H9 (cell line): Measurements from ENCODE around the gene TMA7. TPM values are rescaled to one million over a fixed set of nuclear protein-coding genes. Genes with fewer than 3 reads are reported as not detected.

Source experiments
- DNase-seq: peaks from one replicate; pipeline ENCODE4 v3.0.0-alpha.2; 2017
- H2AFZ ChIP-seq: one replicate; pipeline ENCODE4 v1.6.1; 2013; ENCODE audit warnings: mild to moderate bottlenecking, low read length, control low read depth, moderate library complexity
- H2AK5ac ChIP-seq: 2 replicates; pipeline ENCODE4 v1.6.1; 2013; ENCODE audit warnings: low read length, control low read depth, mixed read lengths; ENCODE audit not compliant: insufficient read length
- H2BK120ac ChIP-seq: one replicate; pipeline ENCODE4 v1.6.1; 2013; ENCODE audit warnings: low read depth, mild to moderate bottlenecking, low read length, control low read depth, inconsistent platforms; ENCODE audit not compliant: poor library complexity, severe bottlenecking
- H2BK12ac ChIP-seq: 2 replicates; pipeline ENCODE4 v1.6.1; 2013; ENCODE audit warnings: low read length, control low read depth, mixed read lengths, low read depth; ENCODE audit not compliant: insufficient read length
- H2BK15ac ChIP-seq: 2 replicates; pipeline ENCODE4 v1.6.1; 2013; ENCODE audit warnings: low read depth, low read length, control low read depth
- H2BK20ac ChIP-seq: one replicate; pipeline ENCODE4 v1.6.1; 2013; ENCODE audit warnings: low read depth, mild to moderate bottlenecking, low read length, control low read depth, inconsistent platforms; ENCODE audit not compliant: poor library complexity, severe bottlenecking
- H2BK5ac ChIP-seq: 2 replicates; pipeline ENCODE4 v1.6.1; 2013; ENCODE audit warnings: low read length, control low read depth, mixed read lengths; ENCODE audit not compliant: insufficient read length
- H3K14ac ChIP-seq: 2 replicates; pipeline ENCODE4 v1.6.1; 2013; ENCODE audit warnings: low read length, control low read depth; ENCODE audit not compliant: insufficient read depth
- H3K18ac ChIP-seq: 2 replicates; pipeline ENCODE4 v1.6.1; 2013; ENCODE audit warnings: low read depth, mild to moderate bottlenecking, mixed read lengths, low read length, control low read depth; ENCODE audit not compliant: insufficient read length
- H3K23ac ChIP-seq: 2 replicates; pipeline ENCODE4 v1.6.1; 2013; ENCODE audit warnings: low read length, control low read depth, mixed read lengths, low read depth; ENCODE audit not compliant: insufficient read length
- H3K23me2 ChIP-seq: 2 replicates; pipeline ENCODE4 v1.6.1; 2013; ENCODE audit warnings: low read depth, mild to moderate bottlenecking, mixed read lengths, low read length, control low read depth; ENCODE audit not compliant: insufficient read length, poor library complexity, severe bottlenecking
- H3K27ac ChIP-seq: 2 replicates; pipeline ENCODE4 v1.5.1; 2013; ENCODE audit warnings: low read length, control low read depth, mixed read lengths, low read depth; ENCODE audit not compliant: insufficient read length
- H3K27me3 ChIP-seq: 2 replicates; pipeline ENCODE4 v1.6.1; 2013; ENCODE audit warnings: low read length, control low read depth, inconsistent platforms; ENCODE audit not compliant: insufficient read depth
- H3K4ac ChIP-seq: 2 replicates; pipeline ENCODE4 v1.6.1; 2013; ENCODE audit warnings: low read depth, mild to moderate bottlenecking, control low read depth, inconsistent platforms, low read length, moderate library complexity
- H3K4me1 ChIP-seq: 2 replicates; pipeline ENCODE4 v1.6.1; 2013; ENCODE audit warnings: low read length, control low read depth, inconsistent platforms; ENCODE audit not compliant: insufficient read depth
- H3K4me2 ChIP-seq: 2 replicates; pipeline ENCODE4 v1.6.1; 2013; ENCODE audit warnings: low read length, control low read depth, mixed read lengths; ENCODE audit not compliant: insufficient read length, insufficient read depth
- H3K56ac ChIP-seq: 2 replicates; pipeline ENCODE4 v1.6.1; 2013; ENCODE audit warnings: low read depth, mild to moderate bottlenecking, mixed read lengths, low read length, control low read depth; ENCODE audit not compliant: insufficient read length
- H3K79me1 ChIP-seq: 2 replicates; pipeline ENCODE4 v1.6.1; 2013; ENCODE audit warnings: low read depth, mild to moderate bottlenecking, moderate library complexity, low read length, control low read depth, inconsistent platforms; ENCODE audit not compliant: insufficient read depth, poor library complexity, severe bottlenecking
- H3K79me2 ChIP-seq: 2 replicates; pipeline ENCODE4 v1.6.1; 2013; ENCODE audit warnings: low read length, control low read depth, inconsistent platforms; ENCODE audit not compliant: insufficient read depth
- H3K9ac ChIP-seq: 2 replicates; pipeline ENCODE4 v1.6.1; 2013; ENCODE audit warnings: low read length, control low read depth, mixed read lengths; ENCODE audit not compliant: insufficient read length; ENCODE audit errors: extremely low read depth
- H3K9me3 ChIP-seq: one replicate; pipeline ENCODE4 v1.6.1; 2013; ENCODE audit warnings: low read depth, low read length, inconsistent platforms; ENCODE audit not compliant: control insufficient read depth
- H3T11ph ChIP-seq: one replicate; pipeline ENCODE4 v1.6.1; 2013; ENCODE audit warnings: mild to moderate bottlenecking, low read length, control low read depth, inconsistent platforms
- H4K20me1 ChIP-seq: one replicate; pipeline ENCODE4 v1.6.1; 2013; ENCODE audit not compliant: control insufficient read depth, insufficient read length, insufficient read depth
- H4K5ac ChIP-seq: 2 replicates; pipeline ENCODE4 v1.6.1; 2013; ENCODE audit warnings: low read depth, mild to moderate bottlenecking, mixed read lengths, low read length, control low read depth; ENCODE audit not compliant: insufficient read length
- H4K8ac ChIP-seq: replicated peaks from 2 replicates; pipeline ENCODE4 v1.6.1; 2013; ENCODE audit warnings: low read length, control low read depth, mixed read lengths, low read depth; ENCODE audit not compliant: insufficient read length
- H4K91ac ChIP-seq: 2 replicates; pipeline ENCODE4 v1.6.1; 2013; ENCODE audit warnings: low read depth, mild to moderate bottlenecking, moderate library complexity, mixed read lengths, low read length, control low read depth; ENCODE audit not compliant: insufficient read length
- H3K27ac Mint-ChIP-seq, 3 experiments: 2 replicates in 2 of 3; 3 replicates in 1 of 3; pipeline ENCODE4 v1.8.0; 2020 to 2021; ENCODE audit warnings: mixed read lengths in 3 of 3, mild to moderate bottlenecking in 1 of 3, moderate library complexity in 1 of 3
- H3K27me3 Mint-ChIP-seq: 2 replicates; pipeline ENCODE4 v1.8.0; 2021; ENCODE audit warnings: low read depth, mild to moderate bottlenecking, moderate library complexity, mixed read lengths
- H3K36me3 Mint-ChIP-seq, 3 experiments: 2 replicates in 2 of 3; 3 replicates in 1 of 3; pipeline ENCODE4 v1.8.0; 2020 to 2021; ENCODE audit warnings: low read depth in 3 of 3, mixed read lengths in 3 of 3; ENCODE audit not compliant: insufficient read depth in 1 of 3
- H3K4me1 Mint-ChIP-seq, 2 experiments: 2 replicates each; pipeline ENCODE4 v1.8.0; 2020; ENCODE audit warnings: mixed read lengths in 2 of 2
- H3K4me3 Mint-ChIP-seq, 2 experiments: 2 replicates in 1 of 2; 3 replicates in 1 of 2; pipeline ENCODE4 v1.8.0; 2020 to 2021; ENCODE audit warnings: mild to moderate bottlenecking in 2 of 2, mixed read lengths in 2 of 2, moderate library complexity in 1 of 2
- H3K9me3 Mint-ChIP-seq, 2 experiments: 2 replicates in 1 of 2; 3 replicates in 1 of 2; pipeline ENCODE4 v1.8.0; 2020; ENCODE audit warnings: mild to moderate bottlenecking in 2 of 2, mixed read lengths in 2 of 2, moderate library complexity in 1 of 2
- CTCF ChIP-seq: fragments of 200-600 bp; sonication (generic); conservative IDR thresholded peaks from 3 replicates; pipeline ENCODE4 v1.8.0; 2021; ENCODE audit warnings: antibody characterized with exemption, mild to moderate bottlenecking
- WGBS: extraction: QIAGEN DNeasy Blood & Tissue Kit; methylation state at CpG from one replicate; pipeline ENCODE4 v1.1.7; 2013; ENCODE audit warnings: missing lambda C conversion rate, low lambda C conversion rate, mixed read lengths; ENCODE audit not compliant: insufficient read length; ENCODE audit errors: extremely low coverage; 5-methylcytosine and 5-hydroxymethylcytosine counted together
- total RNA-seq: library from RNA; stranded (reverse); gene quantifications from 2 replicates; pipeline ENCODE4 v1.2.1, GENCODE V29; 2021

TMA7 gene
- total RNA-seq, 1 experiment from 2014 or later = 305 TPM

GRCh38 chr3:48445277-48445882 is 5.3 kb downstream of the TMA7 start:
- peak overlapping the region; percentile 91 to 94 for H3K4me3 Mint-ChIP-seq
- no peak overlapping the region for H2BK15ac ChIP-seq
- peaks cover 5% of the 10 kb centered on the region; the same call in 1 of the 2 replicates for H3K79me2 ChIP-seq
- no peak overlapping the region for H2BK20ac ChIP-seq
- H3K27me3 ChIP-seq = no peaks in the 10 kb centered on the region
- H4K91ac ChIP-seq = no peak overlapping the region
- H3K4ac ChIP-seq = no peak overlapping the region
- no peak overlapping the region for H3K23ac ChIP-seq
- H3K4me2 ChIP-seq = peak overlapping the region; percentile 72
- peaks cover 5% of the 10 kb centered on the region for H3K79me1 ChIP-seq
- no CpG with 5 or more reads among the region's 6 CpGs for WGBS
- no peak overlapping the region for H2BK120ac ChIP-seq
- no peaks in the 10 kb centered on the region for H3K4me1 ChIP-seq
- no peak overlapping the region for H3T11ph ChIP-seq
- peak overlapping the region in 1 of 3 experiments; percentile 52; a peak in 1 of 7 replicates for H3K27ac Mint-ChIP-seq
- no peak overlapping the region for H3K9ac ChIP-seq
- H3K9me3 Mint-ChIP-seq = no peaks in the 10 kb centered on the region
- H3K56ac ChIP-seq = no peak overlapping the region
- no peak for TF ChIP-seq CTCF
- no peak overlapping the region for H3K18ac ChIP-seq
- no peaks in the 10 kb centered on the region for H4K20me1 ChIP-seq
- peaks cover 28 to 29% of the 10 kb centered on the region in 2 experiments for H3K4me1 Mint-ChIP-seq
- no peak overlapping the region for H3K14ac ChIP-seq
- no peak overlapping the region for H2BK5ac ChIP-seq
- H2AFZ ChIP-seq = no peak overlapping the region
- H3K36me3 Mint-ChIP-seq = peaks cover 18 to 43% (median 26%) of the 10 kb centered on the region in 3 experiments; a peak in 6 of 7 replicates
- no peak for DNase-seq
- no peak overlapping the region for H2AK5ac ChIP-seq
- no peaks in the 10 kb centered on the region for H3K27me3 Mint-ChIP-seq
- peaks cover 14% of the 10 kb centered on the region for H3K23me2 ChIP-seq
- H3K9me3 ChIP-seq = no peaks in the 10 kb centered on the region
- no peak overlapping the region for H2BK12ac ChIP-seq
- H4K5ac ChIP-seq = no peak overlapping the region
- no peak overlapping the region for H4K8ac ChIP-seq
- no peak overlapping the region for H3K27ac ChIP-seq
